ENCODE measurements around the gene MTIF3. TPM values are rescaled to one million over a fixed set of nuclear protein-coding genes. Genes with fewer than 3 reads are reported as not detected.

MTIF3 gene
- total and polyA plus RNA-seq, 9 donors, result 33.7 to 81.2 (median 39.3) TPM

- intact Hi-C loops (cut with DNase I), result loop anchor here in 1 of 4 donors (5.0 kb wide), 1 partner anchor 822 kb away; no protein-coding TSS in a partner anchor
- peaks cover 9% of the 10 kb centered on the region for H3K4me1 ChIP-seq (ENCODE audit: insufficient read depth)
Measured at GRCh38 chr13:27405546-27406134, 44.7 kb downstream of the MTIF3 start.

DNA sequence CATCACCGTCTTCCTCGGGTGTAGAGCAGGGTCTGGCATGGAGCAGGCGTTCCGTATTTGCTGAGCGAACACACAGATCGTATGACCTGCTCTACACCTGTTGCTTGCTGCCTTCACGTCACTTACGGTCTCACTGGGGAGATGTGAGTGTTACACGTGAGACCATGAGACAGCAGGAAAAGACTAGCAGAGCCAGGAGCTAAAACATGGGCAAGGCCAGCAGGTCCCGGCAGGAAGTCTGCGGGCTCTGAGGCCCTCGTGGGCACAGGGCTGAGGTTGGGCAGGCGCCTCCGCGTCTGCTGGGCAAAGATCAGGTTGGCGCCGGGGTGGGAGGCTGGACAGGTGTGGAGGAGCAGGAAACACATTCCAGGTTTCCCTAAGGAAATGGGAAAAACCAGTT lies 45.7 kb downstream of the MTIF3 start:
- no peak overlapping the region for H3K4me3 ChIP-seq
- DNase-seq, result no peak
- TF ChIP-seq POLR2A (IDR thresholded peaks at IDR 0.05), result no peak
- TF ChIP-seq CTCF (IDR thresholded peaks at IDR 0.05), result no peak
- no peak for TF ChIP-seq EP300 (IDR thresholded peaks at IDR 0.05)
- 88 to 91% (median 91%) methylated on average over 17 of the region's 17 CpGs for WGBS, 3 donors
- H3K9me3 ChIP-seq, result no peaks in the 10 kb centered on the region
- no peaks in the 10 kb centered on the region for H3K27me3 ChIP-seq
- no peaks in the 10 kb centered on the region for H3K36me3 ChIP-seq
- no peak overlapping the region for H3K27ac ChIP-seq
- peaks cover 9% of the 10 kb centered on the region for H3K4me1 ChIP-seq (ENCODE audit: insufficient read depth)
- intact Hi-C loops (cut with DNase I), result loop anchor here in 1 of 4 donors (5.0 kb wide), 1 partner anchor 823 kb away; no protein-coding TSS in a partner anchor

More at GRCh38 chr13:27405546-27406134, 44.7 kb downstream of the MTIF3 start:
- no peaks in the 10 kb centered on the region for H3K27me3 ChIP-seq
- H3K36me3 ChIP-seq, result no peaks in the 10 kb centered on the region
- no peak overlapping the region for H3K27ac ChIP-seq
- no peak overlapping the region for H3K4me3 ChIP-seq
- H3K9me3 ChIP-seq, result no peaks in the 10 kb centered on the region
- DNase-seq, result no peak
- TF ChIP-seq CTCF (IDR thresholded peaks at IDR 0.05), result no peak
- TF ChIP-seq POLR2A (IDR thresholded peaks at IDR 0.05), result no peak
- TF ChIP-seq EP300 (IDR thresholded peaks at IDR 0.05), result no peak
- 86 to 88% (median 87%) methylated on average over 5 of the region's 5 CpGs for WGBS, 3 donors

- no peak for DNase-seq
- intact Hi-C loops (cut with DNase I), result no loop called here
- 63 to 69% (median 65%) methylated on average over 10 of the region's 10 CpGs for WGBS, 3 donors
- no peaks in the 10 kb centered on the region for H3K36me3 ChIP-seq
- H3K4me1 ChIP-seq (ENCODE audit: insufficient read depth), result peaks cover 9% of the 10 kb centered on the region
- H3K9me3 ChIP-seq, result no peaks in the 10 kb centered on the region
- TF ChIP-seq EP300 (IDR thresholded peaks at IDR 0.05), result no peak
- TF ChIP-seq CTCF (IDR thresholded peaks at IDR 0.05), result no peak
- no peak for TF ChIP-seq POLR2A (IDR thresholded peaks at IDR 0.05)
- no peak overlapping the region for H3K4me3 ChIP-seq
- no peak overlapping the region for H3K27ac ChIP-seq
- no peaks in the 10 kb centered on the region for H3K27me3 ChIP-seq
Measured at GRCh38 chr13:27403727-27404385, 46.5 kb downstream of the MTIF3 start.

DNA sequence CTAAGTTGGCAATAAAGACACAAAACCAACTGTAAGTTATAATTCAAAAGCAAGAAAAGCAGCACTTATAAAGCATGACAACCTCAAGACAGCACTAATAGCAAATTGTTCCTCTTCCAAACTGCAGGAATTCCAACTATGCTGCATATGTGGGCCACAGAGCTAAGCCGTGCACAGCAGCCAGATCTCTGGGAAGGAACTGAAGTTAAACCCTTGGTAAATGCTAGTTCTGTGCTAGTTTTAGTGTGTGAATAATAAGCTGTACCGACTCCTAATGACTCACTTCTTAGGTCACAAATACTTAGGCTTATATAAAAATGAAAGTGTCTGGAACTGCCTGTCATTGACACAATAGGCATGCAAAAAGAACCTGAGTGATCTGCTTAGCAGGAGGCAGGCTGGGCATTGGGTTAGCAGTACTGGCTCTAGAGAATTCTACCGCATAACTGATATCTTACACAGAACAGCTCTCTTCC lies 47.1 kb downstream of the MTIF3 start:
- TF ChIP-seq EP300 (IDR thresholded peaks at IDR 0.05) (no peak), CTCF (IDR thresholded peaks at IDR 0.05) (no peak), POLR2A (IDR thresholded peaks at IDR 0.05) (no peak)
- intact Hi-C loops (cut with DNase I), result no loop called here
- no peaks in the 10 kb centered on the region for H3K27me3 ChIP-seq
- no peaks in the 10 kb centered on the region for H3K9me3 ChIP-seq
- 3 to 13% (median 8%) methylated on average over 3 of the region's 3 CpGs for WGBS, 3 donors
- H3K27ac ChIP-seq, result no peak overlapping the region
- no peaks in the 10 kb centered on the region for H3K36me3 ChIP-seq
- no peak overlapping the region for H3K4me3 ChIP-seq
- DNase-seq, result no peak
- H3K4me1 ChIP-seq (ENCODE audit: insufficient read depth), result peaks cover 9% of the 10 kb centered on the region

Measured in ovary (tissue), 9 donors.